Brain microvascular endothelial cell (primary cell): ENCODE data around the gene PINK1.
"Not testable (repeated sequence)": the region's sequence is repeated elsewhere in the genome, so short reads cannot be mapped to it uniquely, and the experiment has no call there.

Source experiments
- DNase-seq: peaks from one replicate; pipeline ENCODE4 v3.0.0-alpha.2; 2020
- H3K27ac ChIP-seq: fragments of 250-450 bp; sonication (Bioruptor Pico); 2 replicates; pipeline ENCODE4 v1.5.1; 2020; ENCODE audit warnings: mild to moderate bottlenecking, moderate library complexity
- H3K27me3 ChIP-seq: fragments of 250-450 bp; sonication (Bioruptor Pico); replicated peaks from 2 replicates; pipeline ENCODE4 v1.5.1; 2020; ENCODE audit warnings: mild to moderate bottlenecking
- H3K36me3 ChIP-seq: fragments of 250-450 bp; sonication (Bioruptor Pico); replicated peaks from 2 replicates; pipeline ENCODE4 v1.5.1; 2020; ENCODE audit warnings: mild to moderate bottlenecking
- H3K4me3 ChIP-seq: 2 replicates; pipeline ENCODE4 v1.5.1; 2011; ENCODE audit warnings: low read depth, mild to moderate bottlenecking, control low read depth, low read length, moderate library complexity
- in situ Hi-C: cut with HindIII; loops from 2 replicates; pipeline ENCODE4 v1.10.0; 2017; ENCODE audit warnings: low sequenced_read_pairs, low pct_ligation_motif_present
- TF ChIP-seq, protein P1 (sequence below): IDR thresholded peaks from 2 replicates; pipeline ENCODE4 v1.5.1; 2011; ENCODE audit warnings: low read depth, mild to moderate bottlenecking, moderate library complexity, low read length, control low read depth, inconsistent platforms; ENCODE audit errors: missing control alignments

The PINK1 gene

DNA sequence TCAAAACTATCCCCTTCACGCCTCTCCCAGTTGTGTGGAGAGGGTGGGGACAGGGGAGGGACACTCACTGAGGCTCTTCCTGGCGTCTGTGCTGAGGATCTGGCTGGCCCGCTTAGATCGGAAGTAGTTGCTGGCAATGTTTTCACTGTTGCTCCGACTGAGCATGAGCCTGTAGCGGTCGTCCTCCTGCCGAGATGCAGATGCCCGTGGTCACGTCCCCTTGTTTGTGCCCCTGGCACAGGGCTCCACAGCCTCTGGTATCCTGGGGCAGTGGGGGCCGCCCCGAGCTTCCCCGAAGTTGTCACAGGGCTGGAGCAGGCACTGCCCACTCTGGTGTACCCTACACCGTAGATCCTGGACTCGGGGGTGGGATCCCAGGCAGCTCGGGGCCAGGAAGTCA is 32.9 kb downstream of the PINK1 start:
- Histone ChIP-seq H3K4me3 (no peak overlapping the region), H3K27me3 (no peaks in the 10 kb centered on the region), H3K36me3 (no peaks in the 10 kb centered on the region), H3K27ac (no peak overlapping the region)
- TF ChIP-seq, protein P1, sequence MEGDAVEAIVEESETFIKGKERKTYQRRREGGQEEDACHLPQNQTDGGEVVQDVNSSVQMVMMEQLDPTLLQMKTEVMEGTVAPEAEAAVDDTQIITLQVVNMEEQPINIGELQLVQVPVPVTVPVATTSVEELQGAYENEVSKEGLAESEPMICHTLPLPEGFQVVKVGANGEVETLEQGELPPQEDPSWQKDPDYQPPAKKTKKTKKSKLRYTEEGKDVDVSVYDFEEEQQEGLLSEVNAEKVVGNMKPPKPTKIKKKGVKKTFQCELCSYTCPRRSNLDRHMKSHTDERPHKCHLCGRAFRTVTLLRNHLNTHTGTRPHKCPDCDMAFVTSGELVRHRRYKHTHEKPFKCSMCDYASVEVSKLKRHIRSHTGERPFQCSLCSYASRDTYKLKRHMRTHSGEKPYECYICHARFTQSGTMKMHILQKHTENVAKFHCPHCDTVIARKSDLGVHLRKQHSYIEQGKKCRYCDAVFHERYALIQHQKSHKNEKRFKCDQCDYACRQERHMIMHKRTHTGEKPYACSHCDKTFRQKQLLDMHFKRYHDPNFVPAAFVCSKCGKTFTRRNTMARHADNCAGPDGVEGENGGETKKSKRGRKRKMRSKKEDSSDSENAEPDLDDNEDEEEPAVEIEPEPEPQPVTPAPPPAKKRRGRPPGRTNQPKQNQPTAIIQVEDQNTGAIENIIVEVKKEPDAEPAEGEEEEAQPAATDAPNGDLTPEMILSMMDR = no peak
- in situ Hi-C loops = no loop called here
- no peak for DNase-seq

DNA sequence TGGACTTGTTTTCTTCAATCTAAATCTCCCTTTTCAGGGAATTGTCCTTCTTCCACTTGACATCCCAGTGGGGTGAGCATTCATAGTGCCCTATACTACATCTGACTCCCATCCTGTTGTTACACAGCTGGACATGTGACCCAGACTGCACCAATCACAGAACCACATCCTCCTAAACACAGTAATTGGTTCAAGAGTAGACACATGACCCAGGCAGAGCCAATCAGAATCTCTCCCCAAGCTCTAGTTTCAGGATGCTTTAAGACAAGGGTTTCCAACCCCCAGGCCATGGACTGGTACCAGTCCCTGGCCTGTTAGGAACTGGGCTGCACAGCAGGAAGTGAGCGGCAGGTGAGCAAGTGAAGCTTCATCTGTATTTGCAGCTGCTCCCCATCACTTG is 33.5 kb downstream of the PINK1 start:
- DNase-seq = no peak
- TF ChIP-seq, protein P1 = no peak
- Histone ChIP-seq H3K27ac (no peak overlapping the region), H3K36me3 (no peaks in the 10 kb centered on the region), H3K27me3 (no peaks in the 10 kb centered on the region), H3K4me3 (no peak overlapping the region)
- in situ Hi-C loops = no loop called here

DNA sequence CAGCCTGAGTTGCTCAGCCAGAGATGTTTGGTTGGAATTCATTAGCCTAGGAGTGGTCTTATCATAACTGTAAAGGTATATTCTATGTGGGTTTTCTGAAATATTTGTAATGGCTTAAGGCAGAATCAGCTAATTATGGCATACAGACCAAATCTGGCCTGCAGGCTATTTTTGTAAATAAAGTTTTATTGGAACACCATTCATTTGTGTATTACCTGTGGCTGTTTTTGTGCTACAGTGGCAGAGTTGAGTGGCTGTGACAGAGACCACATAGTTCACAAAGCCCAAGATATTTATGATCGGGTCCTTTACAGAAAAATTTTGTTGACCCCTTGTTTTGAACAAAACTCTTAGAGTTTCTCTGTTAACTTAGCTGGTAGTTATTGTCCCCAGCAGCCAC is 35.3 kb downstream of the PINK1 start:
- in situ Hi-C loops = no loop called here
- Histone ChIP-seq H3K36me3 (no peaks in the 10 kb centered on the region), H3K27ac (no peak overlapping the region), H3K27me3 (no peaks in the 10 kb centered on the region), H3K4me3 (no peak overlapping the region)
- TF ChIP-seq, protein P1 = no peak
- no peak for DNase-seq

DNA sequence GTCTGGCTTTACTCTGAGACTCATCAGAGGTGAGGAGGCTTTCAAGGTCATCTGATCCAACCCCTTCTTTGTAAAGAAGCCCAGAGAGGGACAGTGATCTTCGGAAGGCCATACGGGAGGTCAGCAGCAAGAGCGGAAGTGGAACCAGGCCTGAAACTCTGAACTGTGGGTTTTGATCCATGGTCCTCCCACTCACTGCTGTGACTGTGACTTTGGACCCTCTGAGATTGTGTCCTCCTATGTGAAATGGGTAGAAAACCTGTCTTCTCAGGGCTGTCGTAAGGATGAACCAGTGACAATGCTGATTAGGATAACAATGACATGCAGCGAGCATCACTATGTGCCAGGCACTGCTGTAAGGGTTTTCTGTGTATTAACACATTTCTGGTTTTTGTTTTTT is 37.7 kb downstream of the PINK1 start:
- in situ Hi-C loops = no loop called here
- Histone ChIP-seq H3K27me3 (no peaks in the 10 kb centered on the region), H3K36me3 (no peaks in the 10 kb centered on the region), H3K27ac (no peak overlapping the region), H3K4me3 (no peak overlapping the region)
- no peak for DNase-seq
- TF ChIP-seq, protein P1 = no peak

DNA sequence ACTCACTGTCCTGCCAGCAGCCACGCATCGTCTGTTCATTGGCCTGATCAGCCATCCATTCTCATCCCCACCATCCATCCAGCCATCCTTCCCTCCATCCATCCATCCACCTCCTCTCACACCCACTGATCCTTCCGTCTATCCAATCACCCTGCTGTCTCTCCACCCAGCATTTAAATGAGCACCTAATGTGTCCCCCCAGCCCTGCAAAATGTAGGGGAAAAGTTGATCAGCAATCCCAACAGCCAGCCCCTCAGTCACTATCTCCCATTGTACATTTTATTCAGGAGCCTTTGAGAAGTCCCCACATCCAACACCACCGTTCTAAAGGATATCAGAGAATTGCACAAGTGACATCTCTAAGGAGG is 39.0 kb downstream of the PINK1 start:
- Histone ChIP-seq H3K36me3 (no peaks in the 10 kb centered on the region), H3K27ac (no peak overlapping the region), H3K4me3 (no peak overlapping the region), H3K27me3 (no peaks in the 10 kb centered on the region)
- no peak for DNase-seq
- TF ChIP-seq, protein P1 = no peak
- in situ Hi-C loops = no loop called here

DNA sequence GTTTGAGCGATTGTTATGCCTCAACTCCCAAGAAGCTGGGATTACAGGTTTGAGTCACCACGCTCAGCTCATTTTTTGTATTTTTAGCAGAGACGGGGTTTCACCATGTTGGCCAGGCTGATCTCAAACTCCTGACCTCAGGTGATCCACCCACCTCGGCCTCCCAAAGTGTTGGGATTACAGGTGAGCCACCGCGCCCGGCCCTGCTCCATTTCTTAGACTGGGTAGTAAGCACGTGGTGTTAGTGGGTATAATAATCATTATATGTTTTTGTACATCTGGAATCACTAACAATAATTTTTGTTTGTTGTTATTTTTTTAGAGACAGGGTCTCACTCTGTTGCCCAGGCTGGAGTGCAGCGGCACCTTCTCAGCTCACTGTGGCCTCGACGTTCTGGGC is 40.4 kb downstream of the PINK1 start:
- DNase-seq, H3K27me3 ChIP-seq, H3K4me3 ChIP-seq, H3K36me3 ChIP-seq, H3K27ac ChIP-seq, in situ Hi-C loops: not testable (repeated sequence)
